ENCODE data around the gene CFC1. TPM values are rescaled to one million over a fixed set of nuclear protein-coding genes. Genes with fewer than 3 reads are reported as not detected.
"Not testable (repeated sequence)": the region's sequence is repeated elsewhere in the genome, so short reads cannot be mapped to it uniquely, and the experiment has no call there.

Gene CFC1
- total and polyA plus RNA-seq, 2 experiments from 2014 or later, result 52.6 to 59.1 TPM

DNA sequence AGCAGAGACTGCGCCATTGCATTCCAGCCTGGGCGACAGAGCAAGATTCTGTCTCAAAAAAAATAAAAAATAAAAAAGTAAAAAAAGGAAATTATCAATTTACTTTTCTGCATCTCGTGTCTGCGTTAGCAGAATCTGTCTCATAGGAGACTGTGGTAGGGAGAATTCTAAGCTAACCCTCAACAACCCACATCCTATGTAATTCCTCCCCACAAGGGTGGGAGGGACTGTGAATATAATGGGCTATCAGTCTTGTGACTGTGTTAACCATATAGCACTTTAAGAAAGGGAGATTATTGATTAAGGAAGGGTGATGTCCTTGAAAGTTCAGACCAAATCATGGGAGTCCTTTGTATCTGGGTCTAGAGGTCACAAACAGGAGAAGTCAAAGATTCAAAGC, 33.2 kb downstream of the CFC1 start:
- not testable (repeated sequence) for H3K27ac ChIP-seq; H3K4me3 ChIP-seq; H3K27me3 ChIP-seq; H3K36me3 ChIP-seq; H3K9me3 ChIP-seq (ENCODE audit: low read depth); H3K4me1 ChIP-seq (ENCODE audit: low read depth); DNase-seq (ENCODE audit: low read depth in 1 of 2, low spot score in 1 of 2)

DNA sequence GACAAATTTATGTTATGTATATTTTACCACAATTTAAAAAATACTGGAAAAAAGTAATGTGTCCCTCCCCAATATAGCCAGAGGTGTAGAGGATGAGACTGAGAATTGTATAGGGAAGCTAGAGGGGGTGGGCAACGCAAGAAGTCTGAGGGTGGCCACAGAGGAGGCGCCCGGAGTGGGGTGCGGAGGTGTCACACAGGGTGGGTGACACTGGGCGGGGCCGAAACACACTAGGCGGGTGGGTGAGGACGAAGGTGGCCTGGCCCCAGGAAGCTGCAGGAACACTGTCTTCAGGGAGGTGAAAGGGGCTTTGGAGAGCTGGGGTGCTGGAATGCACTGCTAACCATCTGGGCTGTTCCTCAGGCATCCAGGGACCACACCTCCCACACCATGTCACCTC, 42.9 kb downstream of the CFC1 start:
- H3K4me3 ChIP-seq; H3K4me1 ChIP-seq (ENCODE audit: low read depth); H3K27me3 ChIP-seq; H3K36me3 ChIP-seq; H3K27ac ChIP-seq; H3K9me3 ChIP-seq (ENCODE audit: low read depth); DNase-seq (ENCODE audit: low read depth in 1 of 2, low spot score in 1 of 2): not testable (repeated sequence)

DNA sequence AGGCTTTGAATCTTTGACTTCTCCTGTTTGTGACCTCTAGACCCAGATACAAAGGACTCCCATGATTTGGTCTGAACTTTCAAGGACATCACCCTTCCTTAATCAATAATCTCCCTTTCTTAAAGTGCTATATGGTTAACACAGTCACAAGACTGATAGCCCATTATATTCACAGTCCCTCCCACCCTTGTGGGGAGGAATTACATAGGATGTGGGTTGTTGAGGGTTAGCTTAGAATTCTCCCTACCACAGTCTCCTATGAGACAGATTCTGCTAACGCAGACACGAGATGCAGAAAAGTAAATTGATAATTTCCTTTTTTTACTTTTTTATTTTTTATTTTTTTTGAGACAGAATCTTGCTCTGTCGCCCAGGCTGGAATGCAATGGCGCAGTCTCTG, 45.2 kb downstream of the CFC1 start:
- DNase-seq (ENCODE audit: low read depth in 1 of 2, low spot score in 1 of 2); H3K4me1 ChIP-seq (ENCODE audit: low read depth); H3K9me3 ChIP-seq (ENCODE audit: low read depth); H3K4me3 ChIP-seq; H3K36me3 ChIP-seq; H3K27ac ChIP-seq; H3K27me3 ChIP-seq: not testable (repeated sequence)

DNA sequence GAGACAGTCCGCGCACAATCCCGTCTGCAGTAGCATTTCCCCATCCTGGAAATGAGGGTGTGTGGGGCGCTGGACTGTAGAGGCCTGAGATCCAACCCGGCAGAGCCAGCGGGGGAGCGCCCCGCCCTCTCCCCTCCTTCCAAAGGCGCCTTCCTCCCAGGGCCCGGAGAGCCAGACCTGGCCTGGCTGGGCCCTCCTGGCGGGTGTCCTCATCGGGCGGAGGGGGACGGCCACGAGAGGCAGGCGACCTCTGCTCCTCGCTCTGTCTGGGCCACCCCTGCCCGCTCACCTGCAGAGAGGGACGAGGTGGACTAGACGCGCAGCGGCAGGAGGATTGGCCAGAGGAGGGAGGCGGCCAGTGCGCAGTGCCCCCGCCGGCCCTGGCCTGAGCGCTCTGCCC, 49.9 kb downstream of the CFC1 start:
- DNase-seq (ENCODE audit: low read depth in 1 of 2, low spot score in 1 of 2); H3K4me3 ChIP-seq; H3K27ac ChIP-seq; H3K9me3 ChIP-seq (ENCODE audit: low read depth); H3K4me1 ChIP-seq (ENCODE audit: low read depth); H3K36me3 ChIP-seq; H3K27me3 ChIP-seq: not testable (repeated sequence)

DNA sequence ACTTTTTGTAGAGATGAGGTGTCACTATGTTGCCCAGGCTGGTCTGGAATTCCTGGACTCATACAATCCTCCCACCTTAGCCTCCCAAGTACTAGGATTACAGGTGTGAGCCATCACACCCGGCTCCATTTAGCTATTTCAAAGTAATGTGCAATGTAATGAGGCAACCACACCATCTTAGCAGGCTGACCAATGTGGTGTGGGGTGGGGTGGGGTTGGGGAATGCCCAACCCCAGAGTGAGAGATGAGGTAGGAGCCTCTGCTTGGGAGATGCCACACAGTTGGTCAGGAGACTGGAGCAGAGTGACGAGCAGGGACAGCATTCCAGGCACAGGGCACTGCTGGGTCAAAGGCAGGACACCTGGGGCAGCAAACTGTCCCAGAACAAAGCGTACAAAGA, 51.0 kb downstream of the CFC1 start:
- not testable (repeated sequence) for H3K9me3 ChIP-seq (ENCODE audit: low read depth); H3K4me1 ChIP-seq (ENCODE audit: low read depth); H3K27me3 ChIP-seq; DNase-seq (ENCODE audit: low read depth in 1 of 2, low spot score in 1 of 2); H3K4me3 ChIP-seq; H3K36me3 ChIP-seq; H3K27ac ChIP-seq

DNA sequence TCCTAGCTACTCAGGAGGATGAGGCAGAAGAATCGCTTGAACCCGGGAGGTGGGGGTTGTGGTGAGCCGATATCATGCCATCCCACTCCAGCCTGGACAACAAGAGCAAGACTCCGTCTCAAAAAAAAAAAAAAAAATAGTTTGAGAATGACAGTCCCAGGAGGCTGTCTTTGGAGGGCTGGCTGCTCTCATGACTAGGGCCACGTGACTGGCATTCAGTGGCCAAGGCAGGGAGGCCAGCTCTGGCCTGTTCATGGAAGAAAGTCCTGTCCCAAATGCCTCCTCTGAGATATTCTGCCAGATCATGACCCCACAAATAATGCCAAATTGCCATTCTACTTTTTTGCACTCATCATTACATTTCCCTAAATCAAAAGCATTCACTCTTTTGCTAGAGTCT, 54.4 kb downstream of the CFC1 start:
- H3K4me3 ChIP-seq; H3K4me1 ChIP-seq (ENCODE audit: low read depth); H3K27me3 ChIP-seq; H3K36me3 ChIP-seq; DNase-seq (ENCODE audit: low read depth in 1 of 2, low spot score in 1 of 2); H3K27ac ChIP-seq; H3K9me3 ChIP-seq (ENCODE audit: low read depth): not testable (repeated sequence)

DNA sequence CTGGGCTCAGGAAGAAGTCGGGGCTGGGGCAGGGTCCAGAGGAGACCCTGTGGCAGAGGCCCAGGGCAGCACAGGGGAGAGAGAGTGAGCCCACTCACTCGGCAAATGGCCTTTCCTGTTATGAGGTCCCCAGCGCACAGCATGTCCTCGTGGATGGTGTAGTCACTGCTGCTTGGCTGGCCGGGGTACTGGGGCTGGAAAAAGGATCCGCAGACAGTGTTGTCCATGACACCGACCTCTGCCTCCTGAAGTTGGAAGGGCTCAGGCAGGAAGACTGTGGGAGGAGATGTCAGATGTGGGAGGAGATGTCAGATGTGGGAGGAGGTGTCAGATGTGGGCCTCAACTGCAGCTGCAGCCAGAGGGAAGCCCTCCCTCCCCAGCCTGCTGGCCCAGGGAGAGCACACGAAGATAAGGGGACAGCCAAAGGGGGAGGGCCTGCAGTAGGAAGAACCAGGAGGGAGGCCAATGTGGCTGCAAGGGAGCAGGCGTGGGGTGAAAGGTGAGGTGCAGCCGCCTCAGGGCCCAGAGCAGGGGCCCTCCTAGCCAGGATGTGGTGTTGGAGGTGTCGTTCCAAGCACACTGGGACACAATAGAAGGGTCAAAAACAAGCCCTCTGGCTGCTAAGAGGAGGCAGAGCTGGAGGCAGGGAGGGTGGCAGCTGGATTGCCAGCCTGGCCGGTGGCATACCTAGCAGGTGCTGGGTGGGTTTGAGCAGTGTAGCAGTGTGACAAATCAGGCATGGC, 55.4 kb downstream of the CFC1 start:
- not testable (repeated sequence) for H3K9me3 ChIP-seq (ENCODE audit: low read depth); H3K36me3 ChIP-seq; H3K27me3 ChIP-seq; H3K4me3 ChIP-seq; H3K4me1 ChIP-seq (ENCODE audit: low read depth); DNase-seq (ENCODE audit: low read depth in 1 of 2, low spot score in 1 of 2); H3K27ac ChIP-seq

DNA sequence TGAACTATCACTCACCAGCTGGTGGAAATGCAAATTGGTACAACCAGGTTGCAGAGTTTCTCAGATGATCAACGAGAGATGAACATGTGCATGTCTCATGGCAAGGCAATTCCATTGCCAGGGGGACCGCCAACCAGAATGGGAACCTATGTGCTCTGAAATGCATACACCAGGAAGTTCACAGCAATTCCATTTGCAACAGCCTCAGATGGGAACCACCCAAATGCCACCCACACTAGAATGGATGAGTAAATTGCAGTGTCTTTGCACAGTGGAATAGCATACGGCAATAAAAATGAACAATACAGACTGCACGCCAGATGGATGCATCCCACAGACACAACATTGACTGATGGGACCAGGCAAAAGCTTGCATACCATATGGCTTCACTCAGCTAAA, 56.6 kb downstream of the CFC1 start:
- DNase-seq (ENCODE audit: low read depth in 1 of 2, low spot score in 1 of 2); H3K27me3 ChIP-seq: not testable (repeated sequence)

More for the DNA sequence above, 56.6 kb downstream of the CFC1 start:
- not testable (repeated sequence) for H3K9me3 ChIP-seq (ENCODE audit: low read depth); H3K36me3 ChIP-seq; H3K4me3 ChIP-seq; H3K27ac ChIP-seq; H3K4me1 ChIP-seq (ENCODE audit: low read depth)

Other genes starting within 250 kb of the CFC1 start
- 16.7 and 36.3 TPM in 2 replicates for gene PTPN18, start 243.5 kb downstream of the CFC1 start, total RNA-seq
- gene PTPN18, start 243.5 kb downstream of the CFC1 start, polyA plus RNA-seq, result 27.6 and 39.1 TPM in 2 replicates
- gene POTEI, start 90.2 kb downstream of the CFC1 start, total RNA-seq, result 1.2 and 2.4 TPM in 2 replicates
- gene POTEI, start 90.2 kb downstream of the CFC1 start, polyA plus RNA-seq, result 2.0 and 2.4 TPM in 2 replicates
- 0.21 TPM in 1 of 2 replicates, not detected in the other for gene CFC1B, start 78.4 kb downstream of the CFC1 start, total RNA-seq
- not detected in 2 replicates for gene CFC1B, start 78.4 kb downstream of the CFC1 start, polyA plus RNA-seq
- gene POTEJ, start 11.9 kb upstream of the CFC1 start, total RNA-seq, result 1.1 and 4.1 TPM in 2 replicates
- gene POTEJ, start 11.9 kb upstream of the CFC1 start, polyA plus RNA-seq, result 0.59 and 0.70 TPM in 2 replicates
- 0.11 TPM in 1 of 2 replicates, not detected in the other for gene GPR148, start 129.5 kb upstream of the CFC1 start, total RNA-seq
- gene GPR148, start 129.5 kb upstream of the CFC1 start, polyA plus RNA-seq, result 1.7 TPM in 1 of 2 replicates, not detected in the other
- 0.25 and 1.2 TPM in 2 replicates for gene AMER3, start 156.0 kb upstream of the CFC1 start, total RNA-seq
- gene AMER3, start 156.0 kb upstream of the CFC1 start, polyA plus RNA-seq, result 0.26 TPM in 1 of 2 replicates, not detected in the other
- 38.3 and 82.2 TPM in 2 replicates for gene ARHGEF4, start 237.3 kb upstream of the CFC1 start, total RNA-seq
- gene ARHGEF4, start 237.3 kb upstream of the CFC1 start, polyA plus RNA-seq, result 26.0 and 52.9 TPM in 2 replicates

Data from cardiac muscle cell (in vitro differentiated cells and primary cell).